Mucosa of gallbladder (tissue), 1 donor: ENCODE data around the gene ZNF786. TPM values are rescaled to one million over a fixed set of nuclear protein-coding genes. Genes with fewer than 3 reads are reported as not detected.
"Not testable (repeated sequence)": the region's sequence is repeated elsewhere in the genome, so short reads cannot be mapped to it uniquely, and the experiment has no call there.

Experiments
- DNase-seq: peaks from one replicate; pipeline ENCODE4 v3.0.0-alpha.2; 2020; ENCODE audit warnings: low spot score
- total RNA-seq: library from RNA; stranded (reverse); gene quantifications from one replicate; pipeline ENCODE4 v1.2.1, GENCODE V29; 2021
- donor health status: DM: no; HTN: no; CAD: no.

ZNF786 gene
- total RNA-seq, 1 donor from 2014 or later, result 7.0 TPM

DNA sequence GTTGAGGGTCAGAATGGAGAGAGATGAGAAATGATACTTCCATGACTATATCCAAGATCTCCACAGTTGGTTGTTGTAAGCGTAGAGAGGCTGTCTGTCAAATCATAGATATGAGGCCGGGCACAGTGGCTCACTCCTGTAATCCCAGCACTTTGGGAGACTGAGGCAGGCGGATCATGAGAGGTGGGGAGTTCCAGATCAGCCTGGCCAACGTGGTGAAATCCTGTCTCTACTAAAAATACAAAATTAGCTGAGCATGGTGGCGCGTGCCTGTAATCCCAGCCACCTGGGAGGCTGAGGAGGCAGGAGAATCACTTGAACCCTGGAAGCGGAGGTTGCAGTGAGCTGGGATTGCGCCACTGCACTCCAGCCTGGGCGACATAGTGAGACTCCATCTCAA lies 60.1 kb downstream of the ZNF786 start:
- DNase-seq, result not testable (repeated sequence)

DNA sequence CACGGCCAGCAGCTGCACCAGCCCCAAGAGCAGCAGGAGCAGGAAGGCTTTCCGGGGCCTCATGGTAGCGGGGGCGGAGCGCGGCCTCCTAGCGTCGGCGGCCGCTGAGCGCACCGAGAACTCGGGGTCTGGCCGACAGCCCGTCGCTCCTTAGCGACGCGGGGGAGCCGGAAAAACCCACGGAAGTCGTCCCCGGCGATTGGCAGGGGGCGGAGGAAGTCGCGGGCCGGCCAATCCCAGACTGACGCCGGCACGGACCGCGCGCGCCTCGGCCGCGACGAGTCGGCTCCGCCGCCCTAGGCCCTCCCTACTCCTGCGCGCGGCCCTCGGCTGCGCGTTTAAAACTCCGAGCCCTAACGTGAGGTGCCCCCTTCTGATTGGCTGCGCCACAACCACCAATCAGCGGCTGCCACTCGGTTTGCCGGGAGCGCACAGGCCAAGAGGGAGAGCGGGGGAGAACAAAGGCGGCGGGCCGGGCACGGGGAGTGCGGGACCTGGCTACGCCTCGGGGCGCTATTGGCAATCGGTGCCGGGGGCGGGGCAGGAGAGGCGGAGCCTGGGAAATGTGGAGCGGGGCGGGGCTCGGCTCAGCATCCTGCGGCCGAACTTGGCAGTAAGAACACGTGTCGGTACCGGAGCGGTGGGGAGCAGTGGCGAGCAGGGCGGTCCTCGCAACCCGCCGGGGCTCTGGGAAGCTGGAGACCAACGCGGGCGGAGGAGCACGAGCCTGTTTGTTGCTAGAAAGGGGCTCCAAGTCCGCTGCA lies 62.0 kb downstream of the ZNF786 start, which contains the start of gene PDIA4:
TSS of gene PDIA4 (minus strand) at position 160 of the 764 bp plus-strand sequence. CDS start at position 63, 97 bp downstream.
- DNase-seq, result peak; percentile 99

DNA sequence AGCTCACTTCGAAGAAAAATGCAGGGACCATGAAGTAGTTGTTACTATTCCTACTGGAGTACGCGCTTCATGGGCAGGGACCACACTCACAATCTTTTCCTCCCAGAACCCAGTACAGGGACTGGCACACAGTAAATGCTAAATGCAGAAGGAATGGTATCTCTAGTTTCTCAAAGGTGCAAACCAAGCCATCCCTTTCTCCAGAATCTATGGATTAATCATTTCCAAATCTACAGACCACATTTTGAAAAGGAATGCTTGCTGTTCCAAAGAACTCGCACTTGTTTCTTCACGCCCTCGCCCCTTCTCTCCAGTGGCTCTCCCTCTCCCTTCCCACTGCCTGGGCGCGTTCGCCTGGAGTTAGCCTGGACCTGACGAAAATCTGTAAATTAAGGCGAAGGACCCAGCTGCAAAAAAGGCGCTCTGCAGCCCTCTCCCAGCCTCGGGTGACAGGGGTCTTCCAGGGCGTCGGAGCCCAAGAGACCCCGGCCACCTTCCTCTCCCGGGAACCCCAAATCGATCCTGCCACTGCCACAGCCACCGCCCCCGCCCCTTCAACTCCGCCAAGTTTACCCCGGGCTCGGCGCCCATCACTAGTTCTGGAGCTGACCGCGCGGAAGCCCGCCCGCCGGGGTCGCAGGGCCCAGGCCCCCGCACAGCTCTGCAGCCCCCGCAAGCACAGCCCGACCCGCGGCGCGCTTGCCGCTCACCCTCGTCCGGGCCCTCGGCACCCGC lies 62.7 kb downstream of the ZNF786 start:
- DNase-seq, result no peak

DNA sequence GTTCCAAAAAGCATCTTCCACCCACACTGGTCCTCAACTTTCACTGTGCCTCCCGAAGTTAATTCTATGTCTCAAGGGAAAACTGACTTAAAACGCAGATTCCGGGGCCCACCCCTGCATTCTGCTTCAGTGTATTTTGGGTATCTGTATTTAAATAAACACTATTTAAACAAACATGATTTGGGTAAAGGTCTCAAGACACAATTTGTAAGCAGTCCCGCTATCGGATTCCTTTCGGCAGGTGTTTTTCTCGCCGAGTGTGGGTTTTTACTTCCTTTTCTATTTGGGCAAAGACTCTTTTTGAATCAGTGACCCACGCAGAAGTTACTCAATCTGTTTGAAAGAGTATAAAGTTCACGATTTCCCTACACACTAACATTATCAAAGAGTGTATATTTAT lies 63.5 kb downstream of the ZNF786 start:
- no peak for DNase-seq

DNA sequence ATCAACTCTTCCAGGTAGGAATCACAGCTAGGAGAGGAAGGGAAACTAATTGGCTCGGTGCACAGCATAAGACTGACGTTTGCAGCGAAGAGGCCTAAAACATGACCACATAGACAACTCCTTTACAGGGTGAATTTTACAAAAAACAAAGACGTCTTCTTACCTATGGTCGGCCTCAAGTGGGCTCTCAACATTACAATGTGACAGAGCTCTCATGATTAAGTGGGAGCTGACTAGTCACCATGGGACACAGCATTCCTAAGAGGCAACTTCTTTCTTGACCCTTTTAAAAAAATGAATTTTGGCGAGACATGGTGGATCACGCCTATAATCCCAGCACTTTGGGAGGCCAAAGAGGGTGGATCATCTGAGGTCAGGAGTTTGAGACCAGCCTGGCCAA lies 66.9 kb downstream of the ZNF786 start:
- no peak for DNase-seq

DNA sequence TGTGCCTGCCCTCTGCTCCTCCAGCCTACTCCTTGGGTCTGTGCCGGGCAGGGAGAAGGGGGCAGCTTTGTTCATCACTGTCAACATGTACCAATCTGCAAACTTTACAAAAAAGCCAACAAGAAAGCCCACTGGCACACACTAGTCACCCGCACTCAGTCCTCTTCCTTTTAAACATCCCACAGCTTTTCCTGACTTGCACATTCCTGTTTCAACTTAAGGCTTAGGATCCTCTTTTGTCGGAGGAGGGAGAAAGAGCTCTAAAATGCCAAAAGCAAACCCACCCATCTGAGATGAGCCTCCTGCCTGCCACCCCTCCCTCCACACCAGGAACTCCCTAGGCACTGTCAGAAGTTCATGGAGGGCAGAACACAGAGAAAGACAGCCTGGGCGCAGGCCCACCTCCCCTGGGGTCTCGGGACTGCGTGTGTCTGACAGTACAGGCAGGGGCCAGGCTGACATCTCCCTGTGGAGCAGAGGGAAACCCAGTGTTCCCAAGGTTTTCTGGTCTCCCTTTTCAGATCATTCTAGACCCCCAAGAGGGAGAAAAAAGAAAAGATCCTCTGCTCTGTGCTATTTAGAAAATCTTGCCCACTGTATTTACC lies 67.7 kb downstream of the ZNF786 start:
- no peak for DNase-seq

DNA sequence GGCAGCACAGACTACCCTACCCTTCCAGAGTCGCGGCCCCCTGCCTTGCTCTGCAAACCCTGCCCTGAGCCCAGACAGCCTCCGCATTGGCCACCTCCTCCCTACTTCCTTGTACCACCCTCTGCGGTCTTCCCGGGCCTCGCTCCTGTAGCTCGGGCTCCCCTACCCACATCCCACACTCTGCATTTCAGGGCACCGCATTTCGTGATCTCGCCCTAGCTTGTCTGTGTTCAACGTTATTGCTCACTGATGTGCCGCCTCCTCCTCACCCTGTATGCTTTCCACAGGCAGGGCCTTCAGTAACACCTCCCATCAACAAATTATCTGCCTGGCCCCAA lies 68.8 kb downstream of the ZNF786 start:
- no peak for DNase-seq

DNA sequence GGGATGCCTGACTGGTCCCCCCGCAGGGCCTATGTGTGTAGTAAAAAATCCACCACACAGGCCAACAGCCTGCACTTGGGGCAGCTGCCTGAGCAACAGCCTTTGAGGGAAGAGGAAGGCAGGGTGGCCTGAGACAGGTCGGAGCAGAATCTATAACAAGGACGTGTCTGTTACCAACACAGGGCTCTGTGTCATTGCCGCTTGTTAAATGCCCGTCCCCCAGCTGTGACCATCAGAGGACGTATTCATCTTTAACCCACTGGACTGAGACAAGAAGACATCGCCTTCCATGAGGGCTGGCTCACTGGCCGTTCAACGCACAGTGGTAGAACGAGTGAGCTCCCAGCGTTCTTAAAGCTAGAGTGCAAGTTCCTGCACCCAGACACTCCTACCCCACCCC lies 70.0 kb downstream of the ZNF786 start:
- DNase-seq, result no peak

Other genes starting within 250 kb of the ZNF786 start
- gene EZH2, start 206.4 kb downstream of the ZNF786 start, total RNA-seq, result 3.7 TPM
- gene PDIA4, start 62.2 kb downstream of the ZNF786 start, total RNA-seq, result 216 TPM
- gene ZNF425, start 35.6 kb upstream of the ZNF786 start, total RNA-seq, result 2.8 TPM
- gene ZNF398, start 56.7 kb upstream of the ZNF786 start, total RNA-seq, result 15.3 TPM
- gene ZNF282, start 104.8 kb upstream of the ZNF786 start, total RNA-seq, result 33.8 TPM
- 11.7 TPM for gene ZNF212, start 148.9 kb upstream of the ZNF786 start, total RNA-seq
- 17.3 TPM for gene ZNF783, start 171.5 kb upstream of the ZNF786 start, total RNA-seq